ENCODE measurements around the gene SH3RF2.

Gene SH3RF2

DNA sequence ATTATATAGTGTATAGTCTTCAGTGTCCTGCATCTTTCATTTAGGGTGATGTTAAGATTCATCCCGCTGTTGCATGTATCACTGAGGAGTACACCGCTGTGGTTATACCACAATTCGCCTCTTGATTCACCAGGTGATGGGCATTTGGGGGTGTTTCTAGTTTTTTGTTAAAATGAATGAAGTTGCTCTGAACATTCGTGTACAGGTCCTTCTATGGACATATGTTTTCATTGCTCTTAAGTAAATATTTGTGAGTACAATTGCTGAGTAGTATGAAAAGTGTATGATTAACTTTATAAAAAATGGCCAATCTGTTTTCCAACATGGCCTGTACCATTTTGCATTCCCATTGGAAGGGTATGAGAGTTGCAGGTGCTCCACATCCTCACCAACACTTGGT is 107.3 kb downstream of the SH3RF2 start:
- DNase-seq (ENCODE audit: low read depth in 2 of 2) = no peak

DNA sequence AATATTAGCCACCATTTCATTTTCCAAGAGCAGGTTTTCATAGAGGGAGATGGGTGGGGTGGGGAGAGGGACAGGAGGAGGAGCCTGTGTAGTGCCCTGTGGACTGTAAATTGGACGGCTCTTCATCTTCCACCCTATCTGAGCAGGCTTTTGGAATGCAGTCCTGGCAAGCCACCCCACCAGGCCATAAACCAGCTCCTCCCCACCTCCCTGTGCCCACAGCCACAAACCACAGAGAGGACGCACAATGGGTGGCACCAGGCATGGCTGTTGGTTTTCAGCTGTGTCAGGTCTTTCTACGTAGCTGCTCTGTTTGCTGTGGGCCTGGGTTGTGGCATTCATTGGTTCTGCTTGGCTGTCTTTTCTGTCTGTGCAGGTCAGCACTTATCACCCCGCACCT is 111.0 kb downstream of the SH3RF2 start:
- no peak for DNase-seq (ENCODE audit: low read depth in 2 of 2)

GRCh38 chr5:146048994-146049703 is 112.8 kb downstream of the SH3RF2 start:
- peak in 1 of 2 experiments; percentile 22 for DNase-seq (ENCODE audit: low read depth in 2 of 2)

- DNase-seq (ENCODE audit: low read depth in 2 of 2) = no peak
Observed at GRCh38 chr5:146049704-146050026, 113.3 kb downstream of the SH3RF2 start.

GRCh38 chr5:146050086-146050485 is 113.7 kb downstream of the SH3RF2 start:
- DNase-seq (ENCODE audit: low read depth in 2 of 2) = no peak

- no peak for DNase-seq (ENCODE audit: low read depth in 2 of 2)
Observed at GRCh38 chr5:146051678-146052077, 115.3 kb downstream of the SH3RF2 start.

- no peak for DNase-seq (ENCODE audit: low read depth in 2 of 2)
Observed at GRCh38 chr5:146052780-146053179, 116.4 kb downstream of the SH3RF2 start.

GRCh38 chr5:146055432-146055831 is 119.1 kb downstream of the SH3RF2 start:
- DNase-seq (ENCODE audit: low read depth in 2 of 2) = no peak

- no peak for DNase-seq (ENCODE audit: low read depth in 2 of 2)
Observed at GRCh38 chr5:146059460-146060220, 123.3 kb downstream of the SH3RF2 start.

DNA sequence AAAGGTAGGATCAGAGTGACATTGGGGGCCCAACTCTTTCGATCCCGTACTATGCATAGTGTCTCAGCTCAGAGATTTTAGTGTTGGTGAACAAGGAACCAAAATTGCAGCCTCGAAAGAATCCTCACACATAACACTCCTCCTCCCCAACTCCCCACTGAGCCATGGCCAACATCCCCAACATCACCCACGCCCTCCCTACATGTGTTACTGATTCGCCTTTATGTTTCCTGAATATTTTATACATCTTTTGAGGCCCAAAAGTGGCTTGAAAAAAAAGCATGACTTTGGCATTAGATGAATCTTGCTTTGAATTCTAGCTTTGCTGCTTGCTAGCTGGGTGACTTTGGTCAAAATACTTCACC is 123.8 kb downstream of the SH3RF2 start:
- no peak for DNase-seq (ENCODE audit: low read depth in 2 of 2)

DNA sequence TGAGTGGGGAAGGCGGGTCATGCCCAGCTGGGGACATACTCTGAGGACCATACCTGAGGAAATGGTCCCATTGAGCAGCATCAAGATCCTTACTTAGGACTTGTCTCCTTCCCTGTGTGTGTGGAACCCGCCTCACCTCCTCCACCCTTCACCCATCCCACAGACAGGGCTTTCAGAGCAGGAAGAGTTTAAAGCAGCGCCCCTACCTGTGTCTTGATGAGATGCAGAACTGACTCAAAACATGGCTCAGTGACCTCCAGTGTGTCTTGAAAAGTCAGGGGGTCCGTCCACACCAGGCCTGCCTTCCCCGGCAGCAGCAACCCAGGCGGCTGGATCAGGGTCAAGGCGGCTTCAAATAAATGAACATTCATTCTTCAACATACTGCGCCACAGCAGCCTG is 130.6 kb downstream of the SH3RF2 start:
- DNase-seq (ENCODE audit: low read depth in 2 of 2) = no peak

- no peak for DNase-seq (ENCODE audit: low read depth in 2 of 2)
Observed at GRCh38 chr5:146068206-146068605, 131.8 kb downstream of the SH3RF2 start.

DNA sequence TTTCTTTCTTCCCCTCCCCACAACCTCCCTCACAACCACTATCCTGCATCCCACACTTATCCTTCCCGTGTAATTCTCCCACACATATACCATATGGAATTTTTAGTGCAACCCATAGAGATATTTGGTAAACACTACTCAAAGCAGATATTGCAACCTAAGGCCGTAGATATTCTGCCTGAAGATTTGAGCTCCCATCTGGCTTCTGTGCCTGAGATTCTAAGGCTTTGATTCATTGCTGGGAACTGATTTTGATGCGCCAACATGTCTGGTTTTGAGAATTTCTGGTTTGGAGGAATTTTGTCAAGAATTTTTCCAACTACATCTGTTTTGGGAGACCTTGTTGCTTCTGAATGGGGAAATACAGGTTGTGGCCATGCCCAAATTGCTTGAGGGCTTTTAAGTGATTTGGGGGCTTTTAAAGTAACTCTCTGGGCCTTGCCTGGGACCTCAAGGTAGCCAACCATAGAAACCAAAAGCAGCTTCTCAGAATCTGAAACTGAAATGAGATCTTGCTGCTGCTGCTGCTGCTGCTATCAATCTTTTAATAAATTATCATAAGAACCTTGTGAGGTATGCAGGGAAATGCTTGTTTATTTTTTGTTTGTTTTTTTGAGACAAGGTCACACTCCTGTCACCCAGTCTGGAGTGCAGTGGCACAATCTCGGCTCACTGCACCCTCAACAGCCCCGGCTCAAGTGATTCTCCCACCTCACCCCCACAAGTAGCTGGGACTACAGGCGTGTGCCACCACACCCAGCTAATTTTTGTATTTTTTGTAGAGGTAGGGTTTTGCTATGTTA is 132.8 kb downstream of the SH3RF2 start:
- no peak for DNase-seq (ENCODE audit: low read depth in 2 of 2)

DNA sequence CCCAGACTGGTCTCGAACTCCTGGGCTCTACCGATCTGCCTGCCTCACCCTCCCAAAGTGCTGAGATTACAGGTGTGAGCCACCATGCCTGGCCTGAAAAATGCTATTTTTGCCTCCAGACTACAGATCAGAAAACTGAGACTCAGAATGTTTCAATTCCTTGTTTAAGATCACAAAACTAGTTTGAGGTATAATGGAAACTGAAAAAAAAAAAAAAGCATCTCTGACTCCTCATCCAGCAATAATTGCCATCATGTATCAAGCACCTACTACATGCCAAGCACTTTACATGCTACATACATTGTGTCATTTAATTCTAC is 133.4 kb downstream of the SH3RF2 start:
- no peak for DNase-seq (ENCODE audit: low read depth in 2 of 2)

- DNase-seq (ENCODE audit: low read depth in 2 of 2) = no peak
Observed at GRCh38 chr5:146070746-146071145, 134.4 kb downstream of the SH3RF2 start.

DNA sequence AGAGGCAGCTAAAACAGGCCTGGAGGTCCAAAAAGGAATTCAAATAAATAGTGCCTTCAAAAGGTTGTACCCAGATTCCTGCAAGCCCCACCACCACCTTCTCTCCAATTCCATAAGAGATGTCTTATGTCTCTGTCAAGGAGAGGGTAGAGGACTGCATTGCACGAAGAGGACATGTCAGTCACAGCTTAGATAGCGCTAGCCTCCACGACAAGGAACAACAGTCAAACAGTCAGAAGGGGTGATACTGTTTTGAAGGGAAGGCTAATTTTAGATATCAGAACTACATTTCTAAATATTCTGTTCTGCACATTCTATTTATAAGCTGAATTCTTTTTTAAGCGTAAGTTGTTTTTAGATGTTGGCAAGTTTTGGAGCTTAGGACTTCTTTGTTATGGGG is 134.8 kb downstream of the SH3RF2 start:
- DNase-seq (ENCODE audit: low read depth in 2 of 2) = no peak

GRCh38 chr5:146072595-146072994 is 136.2 kb downstream of the SH3RF2 start:
- DNase-seq (ENCODE audit: low read depth in 2 of 2) = no peak

- no peak for DNase-seq (ENCODE audit: low read depth in 2 of 2)
Observed at GRCh38 chr5:146073239-146073900, 137.0 kb downstream of the SH3RF2 start.

DNA sequence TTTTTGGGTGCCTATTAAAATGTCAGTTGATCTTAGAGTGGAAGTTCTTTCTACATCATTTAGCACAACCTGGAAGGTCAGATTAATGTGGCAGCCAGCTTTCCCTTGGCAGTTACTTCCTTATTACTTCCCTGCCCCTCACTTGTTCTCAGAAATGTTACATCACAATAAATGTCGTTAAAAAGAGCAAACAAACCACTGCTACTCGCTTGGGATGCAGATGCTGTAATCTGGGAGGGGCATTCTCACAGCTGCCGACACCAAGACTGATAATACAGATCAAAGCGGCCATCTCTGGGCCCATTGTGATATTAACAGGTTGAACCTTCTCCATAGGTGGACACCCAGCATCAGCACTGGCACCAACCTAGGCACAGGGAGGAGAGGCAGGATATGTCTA is 139.7 kb downstream of the SH3RF2 start:
- no peak for DNase-seq (ENCODE audit: low read depth in 2 of 2)

GRCh38 chr5:146076455-146076854 is 140.1 kb downstream of the SH3RF2 start:
- no peak for DNase-seq (ENCODE audit: low read depth in 2 of 2)

DNA sequence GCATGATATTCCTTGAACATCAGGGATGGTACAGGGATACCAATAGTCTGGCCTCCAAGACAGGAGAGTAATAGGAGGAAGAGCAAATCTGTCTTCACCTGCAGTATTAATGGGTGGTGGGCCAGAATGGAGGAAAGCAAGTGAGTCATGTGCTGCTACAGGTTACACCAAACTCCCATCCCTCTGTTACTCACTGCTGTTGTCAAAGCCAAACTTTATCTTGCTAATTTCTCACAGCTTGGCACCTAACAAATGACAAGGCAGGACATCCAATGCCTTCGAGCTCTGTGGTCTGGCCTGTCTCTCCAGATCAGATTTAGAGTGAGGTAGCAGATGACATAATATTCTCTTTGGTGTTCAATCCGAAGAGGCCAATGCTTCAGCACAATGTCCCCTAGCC is 142.2 kb downstream of the SH3RF2 start:
- DNase-seq (ENCODE audit: low read depth in 2 of 2) = no peak

DNA sequence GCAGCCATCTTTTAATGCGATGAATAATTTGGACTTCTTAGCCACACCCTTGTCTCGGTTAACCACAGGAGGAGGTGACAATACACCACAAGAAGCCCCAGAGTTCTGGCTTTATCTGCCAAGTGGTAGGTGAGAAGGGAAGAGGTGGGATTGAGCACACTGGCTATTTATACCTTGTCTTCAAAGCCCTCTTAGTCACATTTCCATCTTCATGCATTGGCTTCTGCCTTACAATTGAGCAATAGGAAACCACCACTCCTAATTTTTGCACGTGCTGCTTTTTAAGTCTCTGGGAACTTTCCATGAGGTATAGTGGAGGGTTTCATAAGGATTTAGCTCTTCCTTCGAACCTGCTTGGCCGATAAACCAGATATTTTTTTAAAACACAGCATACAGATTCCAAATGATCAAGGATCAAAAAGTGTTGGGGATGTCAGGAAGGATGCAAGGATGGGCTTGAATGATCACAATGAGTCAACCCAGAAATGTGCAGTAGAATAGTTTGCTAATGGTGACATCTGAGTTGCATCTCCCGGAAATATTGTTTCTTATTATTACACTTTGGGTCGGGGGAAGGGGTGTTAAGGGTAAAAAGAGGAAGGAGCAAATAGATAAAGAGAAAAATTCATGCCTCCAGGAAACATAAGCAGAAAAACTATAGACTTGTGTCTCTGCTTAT is 143.5 kb downstream of the SH3RF2 start:
- no peak for DNase-seq (ENCODE audit: low read depth in 2 of 2)

All from stimulated activated CD4-positive, alpha-beta T cell treated with anti-CD3 and anti-CD28 coated beads, Interleukin-12 subunit alpha, Interleukin-12 subunit beta, amount 100 ng/mL, for 24 hours (primary cell).